PC-9 (cell line): ENCODE results near the gene EPB41L5.
"Not testable (repeated sequence)": the region's sequence is repeated elsewhere in the genome, so short reads cannot be mapped to it uniquely, and the experiment has no call there.

Experiments used
- CTCF ChIP-seq: fragments of 200-600 bp; sonication (generic); conservative IDR thresholded peaks from 2 replicates; pipeline ENCODE4 v1.6.1; 2017; ENCODE audit warnings: mixed run types, antibody characterized with exemption, mild to moderate bottlenecking, moderate library complexity
- EZH2 ChIP-seq: fragments of 200-600 bp; sonication (generic); IDR thresholded peaks from 2 replicates; pipeline ENCODE4 v1.8.0; 2017; ENCODE audit warnings: antibody characterized with exemption, low read depth

- TF ChIP-seq EZH2, CTCF: not testable (repeated sequence)
Measured at GRCh38 chr2:120199817-120200459, 187.1 kb downstream of the EPB41L5 start.
